ENCODE measurements around the gene TMEM135.

- TF ChIP-seq MAX (IDR thresholded peaks at IDR 0.05): no peak
- TF ChIP-seq REST (IDR thresholded peaks at IDR 0.05; ENCODE audit: low read depth): no peak
- TF ChIP-seq EP300 (IDR thresholded peaks at IDR 0.05; ENCODE audit: borderline replicate concordance): no peak
- no peak for TF ChIP-seq CEBPB (IDR thresholded peaks at IDR 0.05)
- TF ChIP-seq YY1 (IDR thresholded peaks at IDR 0.05; ENCODE audit: low read depth): no peak
- TF ChIP-seq USF1 (IDR thresholded peaks at IDR 0.05): no peak
- no peak for TF ChIP-seq RAD21 (IDR thresholded peaks at IDR 0.05; ENCODE audit: low read depth)
Observed at GRCh38 chr11:87156970-87157369, 119.2 kb downstream of the TMEM135 start.
